Urothelium cell line (cell line): Measurements from ENCODE around the gene JAM3.
A peak's percentile ranks its signal among the peaks of the same experiment; 100 is the strongest.
"Not testable (repeated sequence)": the region's sequence is repeated elsewhere in the genome, so short reads cannot be mapped to it uniquely, and the experiment has no call there.

Source experiments
- DNase-seq: peaks from one replicate; pipeline ENCODE4 v3.0.0; 2011; ENCODE audit warnings: low spot score, mixed read lengths
- FAIRE-seq: peaks from 2 replicates; lab custom pipeline; 2011; peaks lifted over from hg19 to GRCh38; lab: Jason Lieb, UNC

JAM3 gene

DNA sequence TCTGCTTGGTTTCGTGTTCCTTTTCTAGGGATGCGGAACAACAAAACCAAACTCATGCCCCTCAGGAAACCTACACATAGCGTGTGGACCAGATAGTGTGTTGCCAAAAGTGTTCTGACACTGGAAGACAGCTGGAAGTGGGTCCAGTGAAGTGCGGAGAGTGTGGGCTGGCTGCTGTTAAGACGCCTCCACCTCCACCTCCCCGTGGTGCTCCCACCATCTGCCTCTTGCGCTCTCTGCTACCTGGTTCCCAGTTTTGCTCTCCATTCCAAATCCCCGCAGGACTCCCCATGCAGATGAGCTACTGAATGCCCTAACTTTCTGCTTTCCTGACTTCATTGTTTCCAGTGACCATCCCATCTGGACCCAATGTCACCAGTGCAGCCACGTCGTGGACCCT is 103.1 kb downstream of the JAM3 start:
- no peak for FAIRE-seq

GRCh38 chr11:134173296-134173695 is 104.4 kb downstream of the JAM3 start:
- no peak for FAIRE-seq
- no peak for DNase-seq

More for the DNA sequence above, 103.1 kb downstream of the JAM3 start:
- DNase-seq, result no peak

DNA sequence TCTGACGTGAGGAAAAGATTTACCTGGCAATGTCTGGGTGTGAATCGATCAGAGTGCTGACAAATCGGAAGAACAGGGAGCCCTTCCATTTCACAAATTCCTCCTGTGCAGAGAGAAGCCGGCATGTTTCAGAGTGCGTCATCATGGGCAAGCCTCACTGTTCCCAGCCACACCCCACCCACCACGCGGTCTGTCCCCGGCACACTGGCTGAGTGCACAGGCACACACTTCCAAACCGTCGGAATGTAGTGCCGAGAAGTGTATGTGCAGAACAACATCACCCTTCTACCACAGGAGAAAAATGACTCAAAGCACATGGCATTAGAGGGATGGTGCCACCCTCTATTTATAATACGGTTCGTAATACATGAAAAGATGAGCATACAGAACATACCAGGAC is 107.4 kb downstream of the JAM3 start:
- DNase-seq (no peak), FAIRE-seq (no peak)

GRCh38 chr11:134178032-134178674 is 109.3 kb downstream of the JAM3 start:
- FAIRE-seq, result no peak
- DNase-seq, result no peak

- FAIRE-seq (no peak), DNase-seq (peak; percentile 4)
These were observed 112.8 kb downstream of the JAM3 start for GRCh38 chr11:134181707-134182106.

- not testable (repeated sequence) for FAIRE-seq
These were observed 119.2 kb downstream of the JAM3 start for GRCh38 chr11:134188092-134188491.

DNA sequence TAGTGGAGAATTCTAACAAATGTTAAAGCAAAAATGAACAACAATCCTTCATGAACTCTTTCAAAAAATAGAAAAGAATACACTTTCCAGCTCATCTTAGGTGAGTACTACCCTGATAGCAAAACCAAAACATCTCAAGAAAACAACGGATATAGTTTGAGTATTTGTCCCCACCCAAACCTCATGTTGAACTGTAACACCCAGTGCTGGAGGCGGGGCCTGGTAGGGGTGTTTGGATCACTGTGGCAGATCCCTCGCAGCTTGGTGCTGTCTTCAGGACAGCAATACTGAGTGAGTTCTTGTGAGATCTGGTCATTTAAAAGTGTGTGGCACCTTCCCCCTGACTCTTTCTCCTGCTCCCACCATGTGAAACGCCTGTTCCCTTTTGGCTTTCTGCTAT is 127.9 kb downstream of the JAM3 start:
- no peak for DNase-seq
- FAIRE-seq, result no peak

More at GRCh38 chr11:134188092-134188491, 119.2 kb downstream of the JAM3 start:
- not testable (repeated sequence) for DNase-seq

DNA sequence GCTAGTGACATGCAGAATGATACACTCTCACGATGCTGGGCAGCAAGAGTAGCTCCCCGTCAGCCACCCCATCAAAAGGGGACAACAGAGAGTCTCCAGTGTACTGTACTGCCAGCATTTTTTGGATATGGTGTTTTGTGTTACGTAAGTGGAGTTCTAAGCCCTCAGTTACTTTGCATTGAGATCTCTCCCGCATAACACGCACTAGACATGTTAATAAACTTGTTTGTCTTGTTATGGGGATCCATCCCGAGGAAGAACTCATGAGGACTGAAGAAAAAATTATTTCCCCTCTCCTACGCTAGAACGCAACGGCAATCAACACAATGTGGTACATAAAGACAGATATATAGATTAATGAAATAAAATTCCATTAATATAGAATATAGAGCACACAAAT is 130.7 kb downstream of the JAM3 start:
- FAIRE-seq (no peak), DNase-seq (no peak)

GRCh38 chr11:134200688-134201087 is 131.8 kb downstream of the JAM3 start:
- no peak for DNase-seq
- FAIRE-seq, result no peak
